GM23338 (cell line): ENCODE measurements around the gene TYRP1. TPM values are rescaled to one million over a fixed set of nuclear protein-coding genes. Genes with fewer than 3 reads are reported as not detected.

Experiments used
- CREB1 ChIP-seq: fragments of 250-450 bp; sonication (Bioruptor Pico); IDR thresholded peaks from 2 replicates; pipeline ENCODE4 v1.5.0; 2020; ENCODE audit warnings: low read depth, mild to moderate bottlenecking, moderate library complexity
- CTCF ChIP-seq, 2 experiments: fragments of 200-600 bp in 1 of 2; sonication (generic) in 1 of 2; conservative IDR thresholded peaks; 2 replicates each; pipeline versions ENCODE4 v1.5.1 to v1.6.1; 2016 to 2017; ENCODE audit warnings: antibody characterized with exemption in 2 of 2, low read depth in 2 of 2, mild to moderate bottlenecking in 2 of 2, moderate library complexity in 1 of 2
- EZH2 ChIP-seq: fragments of 200-600 bp; sonication (generic); IDR thresholded peaks from one replicate; pipeline ENCODE4 v1.8.0; 2017; ENCODE audit warnings: antibody characterized with exemption, mild to moderate bottlenecking, low read depth; ENCODE audit not compliant: unreplicated experiment
- POLR2AphosphoS5 ChIP-seq: IDR thresholded peaks from 2 replicates; pipeline ENCODE4 v1.6.1; 2016; ENCODE audit warnings: antibody characterized with exemption, low read depth
- ZNF114 ChIP-seq: fragments of 250-450 bp; sonication (Bioruptor Pico); IDR thresholded peaks from 2 replicates; pipeline ENCODE4 v1.5.0; 2020; ENCODE audit warnings: mild to moderate bottlenecking, moderate library complexity
- ZNF462 ChIP-seq: fragments of 250-450 bp; sonication (Bioruptor Pico); IDR thresholded peaks from 2 replicates; pipeline ENCODE4 v1.5.0; 2020; ENCODE audit warnings: mild to moderate bottlenecking, moderate library complexity
- polyA plus RNA-seq: library from polyadenylated mRNA; unstranded; fragments of >200 nt; fragmentation: Nextera tagmentation; extraction: Ambion mirVana; gene quantifications from 2 replicates; pipeline ENCODE4 v1.2.1, GENCODE V29; 2016
- total RNA-seq: library from RNA; depleted of rRNA; stranded (reverse); fragments of >200 nt; shearing (Covaris generic); gene quantifications from 2 replicates; pipeline ENCODE4 v1.2.3, GENCODE V29; 2014
- TF ChIP-seq, protein P1 (sequence below): IDR thresholded peaks from one replicate; pipeline ENCODE4 v1.6.1; 2018; ENCODE audit warnings: antibody characterized with exemption; ENCODE audit not compliant: unreplicated experiment

Gene TYRP1
- total and polyA plus RNA-seq, 2 experiments from 2014 or later = not detected

DNA sequence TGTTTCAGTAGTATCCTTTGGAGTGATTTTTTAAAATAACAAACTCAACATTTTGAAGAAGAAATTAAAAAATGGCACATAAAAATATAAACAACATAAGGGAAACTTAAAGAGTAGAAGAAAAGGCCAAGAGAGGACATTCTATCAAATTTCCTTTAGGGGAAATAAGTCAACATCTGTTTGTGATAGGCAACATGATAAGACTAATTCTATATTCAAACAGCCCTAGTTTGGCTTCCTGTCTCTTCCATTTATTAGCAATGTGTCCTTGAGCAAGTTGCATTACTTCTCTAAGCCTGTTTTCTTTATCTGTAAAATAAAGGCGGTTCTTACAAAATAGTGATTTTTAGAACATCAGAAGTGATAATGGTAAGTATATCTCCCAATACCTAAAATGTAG is 24.7 kb downstream of the TYRP1 start (continued):
- TF ChIP-seq ZNF462 (CRISPR knock-in tag) (no peak), POLR2AphosphoS5 (no peak), ZNF114 (CRISPR knock-in tag) (no peak), EZH2 (no peak), CREB1 (CRISPR knock-in tag) (no peak), CTCF (conservative IDR thresholded peaks at IDR 0.05; ENCODE audit: low read depth in 2 of 2) (no peak)
- TF ChIP-seq, protein P1, sequence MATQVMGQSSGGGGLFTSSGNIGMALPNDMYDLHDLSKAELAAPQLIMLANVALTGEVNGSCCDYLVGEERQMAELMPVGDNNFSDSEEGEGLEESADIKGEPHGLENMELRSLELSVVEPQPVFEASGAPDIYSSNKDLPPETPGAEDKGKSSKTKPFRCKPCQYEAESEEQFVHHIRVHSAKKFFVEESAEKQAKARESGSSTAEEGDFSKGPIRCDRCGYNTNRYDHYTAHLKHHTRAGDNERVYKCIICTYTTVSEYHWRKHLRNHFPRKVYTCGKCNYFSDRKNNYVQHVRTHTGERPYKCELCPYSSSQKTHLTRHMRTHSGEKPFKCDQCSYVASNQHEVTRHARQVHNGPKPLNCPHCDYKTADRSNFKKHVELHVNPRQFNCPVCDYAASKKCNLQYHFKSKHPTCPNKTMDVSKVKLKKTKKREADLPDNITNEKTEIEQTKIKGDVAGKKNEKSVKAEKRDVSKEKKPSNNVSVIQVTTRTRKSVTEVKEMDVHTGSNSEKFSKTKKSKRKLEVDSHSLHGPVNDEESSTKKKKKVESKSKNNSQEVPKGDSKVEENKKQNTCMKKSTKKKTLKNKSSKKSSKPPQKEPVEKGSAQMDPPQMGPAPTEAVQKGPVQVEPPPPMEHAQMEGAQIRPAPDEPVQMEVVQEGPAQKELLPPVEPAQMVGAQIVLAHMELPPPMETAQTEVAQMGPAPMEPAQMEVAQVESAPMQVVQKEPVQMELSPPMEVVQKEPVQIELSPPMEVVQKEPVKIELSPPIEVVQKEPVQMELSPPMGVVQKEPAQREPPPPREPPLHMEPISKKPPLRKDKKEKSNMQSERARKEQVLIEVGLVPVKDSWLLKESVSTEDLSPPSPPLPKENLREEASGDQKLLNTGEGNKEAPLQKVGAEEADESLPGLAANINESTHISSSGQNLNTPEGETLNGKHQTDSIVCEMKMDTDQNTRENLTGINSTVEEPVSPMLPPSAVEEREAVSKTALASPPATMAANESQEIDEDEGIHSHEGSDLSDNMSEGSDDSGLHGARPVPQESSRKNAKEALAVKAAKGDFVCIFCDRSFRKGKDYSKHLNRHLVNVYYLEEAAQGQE = no peak
